Type B pancreatic cell (in vitro differentiated cells): ENCODE data around the gene PPFIA1. TPM values are rescaled to one million over a fixed set of nuclear protein-coding genes. Genes with fewer than 3 reads are reported as not detected.

Experiments
- DNase-seq: peaks from one replicate; pipeline ENCODE4 v3.0.0; 2021; ENCODE audit warnings: mixed read lengths; ENCODE audit not compliant: unreplicated experiment; ENCODE audit errors: extremely low spot score
- H3K27ac Mint-ChIP-seq: 2 replicates; pipeline ENCODE4 v1.8.0; 2021; ENCODE audit warnings: mild to moderate bottlenecking, mixed read lengths
- H3K27me3 Mint-ChIP-seq: 2 replicates; pipeline ENCODE4 v1.8.0; 2021; ENCODE audit warnings: mixed read lengths
- H3K36me3 Mint-ChIP-seq: 2 replicates; pipeline ENCODE4 v1.8.0; 2021; ENCODE audit warnings: mixed read lengths
- H3K4me1 Mint-ChIP-seq: one replicate; pipeline ENCODE4 v1.8.0; 2021; ENCODE audit warnings: mixed read lengths; ENCODE audit not compliant: unreplicated experiment
- H3K4me3 Mint-ChIP-seq: 2 replicates; pipeline ENCODE4 v1.8.0; 2021; ENCODE audit warnings: mild to moderate bottlenecking, mixed read lengths
- H3K9me3 Mint-ChIP-seq: 2 replicates; pipeline ENCODE4 v1.8.0; 2021; ENCODE audit warnings: mixed read lengths
- CTCF ChIP-seq: fragments of 200-600 bp; sonication (generic); conservative IDR thresholded peaks from 2 replicates; pipeline ENCODE4 v1.5.0; 2021; ENCODE audit warnings: antibody characterized with exemption, mild to moderate bottlenecking
- total RNA-seq: library from RNA; stranded (reverse); gene quantifications from 2 replicates; pipeline ENCODE4 v1.2.1, GENCODE V29; 2021; ENCODE audit warnings: low replicate concordance

PPFIA1 gene
- total RNA-seq, 1 donor from 2014 or later: 57.0 TPM

DNA sequence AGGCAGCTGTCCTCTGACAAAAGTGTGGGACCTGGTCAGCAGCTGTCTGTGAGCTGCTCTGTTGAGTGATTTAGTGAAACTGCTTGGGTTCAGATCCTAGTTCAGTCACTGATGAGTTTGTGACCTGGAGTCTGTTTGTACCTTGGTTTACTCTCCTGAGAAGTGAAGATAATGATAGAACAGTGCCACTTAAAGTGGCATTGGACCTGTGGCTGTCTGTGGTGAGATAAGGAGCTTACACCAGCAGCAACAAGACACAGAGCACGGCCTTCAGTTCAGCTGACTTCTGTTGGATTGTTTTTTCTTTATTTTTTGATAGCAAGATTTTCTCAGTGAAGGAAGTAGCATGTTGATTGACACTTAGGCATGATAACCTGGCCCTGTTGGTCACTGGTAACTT lies 81.6 kb downstream of the PPFIA1 start:
- no peak for DNase-seq
- no peaks in the 10 kb centered on the region for H3K4me1 Mint-ChIP-seq
- peaks cover 24% of the 10 kb centered on the region for H3K36me3 Mint-ChIP-seq
- H3K9me3 Mint-ChIP-seq: no peaks in the 10 kb centered on the region
- no peak overlapping the region for H3K4me3 Mint-ChIP-seq
- no peak for TF ChIP-seq CTCF
- no peak overlapping the region for H3K27ac Mint-ChIP-seq
- no peaks in the 10 kb centered on the region for H3K27me3 Mint-ChIP-seq

GRCh38 chr11:70352601-70353000 lies 82.1 kb downstream of the PPFIA1 start:
- Mint-ChIP-seq H3K4me3 (no peak overlapping the region), H3K27ac (no peak overlapping the region), H3K9me3 (no peaks in the 10 kb centered on the region), H3K4me1 (no peaks in the 10 kb centered on the region), H3K27me3 (no peaks in the 10 kb centered on the region), H3K36me3 (peaks cover 24% of the 10 kb centered on the region)
- no peak for TF ChIP-seq CTCF
- DNase-seq: no peak

DNA sequence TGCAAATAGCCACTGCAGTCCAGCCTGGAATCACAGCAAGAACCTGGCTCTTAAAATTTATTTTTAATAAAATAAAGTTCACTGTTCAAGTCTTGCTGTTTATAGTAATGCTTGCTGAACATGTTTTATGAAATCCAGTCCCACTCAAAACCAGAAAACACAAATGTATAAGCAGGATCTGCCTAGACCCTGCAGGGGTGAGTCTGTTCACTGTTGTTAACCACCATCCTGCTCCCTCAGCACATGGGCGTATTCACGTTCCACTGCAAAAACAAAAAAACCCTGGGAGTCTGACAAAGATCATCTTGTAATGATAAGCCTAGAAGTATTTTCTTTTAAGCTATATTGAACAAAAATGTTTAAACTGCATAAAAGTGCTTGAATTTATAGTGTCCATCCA lies 82.8 kb downstream of the PPFIA1 start:
- DNase-seq: no peak
- no peak for TF ChIP-seq CTCF
- Mint-ChIP-seq H3K36me3 (peaks cover 27% of the 10 kb centered on the region), H3K27ac (no peak overlapping the region), H3K4me3 (no peak overlapping the region), H3K9me3 (no peaks in the 10 kb centered on the region), H3K27me3 (no peaks in the 10 kb centered on the region), H3K4me1 (no peaks in the 10 kb centered on the region)

GRCh38 chr11:70353900-70354568 lies 83.5 kb downstream of the PPFIA1 start:
- no peak for TF ChIP-seq CTCF
- no peak for DNase-seq
- Mint-ChIP-seq H3K9me3 (no peaks in the 10 kb centered on the region), H3K27ac (no peak overlapping the region), H3K27me3 (no peaks in the 10 kb centered on the region), H3K4me1 (no peaks in the 10 kb centered on the region), H3K36me3 (peaks cover 27% of the 10 kb centered on the region), H3K4me3 (no peak overlapping the region)

- Mint-ChIP-seq H3K4me1 (no peaks in the 10 kb centered on the region), H3K4me3 (no peak overlapping the region), H3K27me3 (no peaks in the 10 kb centered on the region), H3K27ac (no peak overlapping the region), H3K9me3 (no peaks in the 10 kb centered on the region), H3K36me3 (peaks cover 27% of the 10 kb centered on the region)
- DNase-seq: no peak
- TF ChIP-seq CTCF: no peak
Measured at GRCh38 chr11:70354629-70355028, 84.1 kb downstream of the PPFIA1 start.

GRCh38 chr11:70358753-70359152 lies 88.3 kb downstream of the PPFIA1 start:
- Mint-ChIP-seq H3K4me1 (no peaks in the 10 kb centered on the region), H3K36me3 (peaks cover 32% of the 10 kb centered on the region), H3K27me3 (no peaks in the 10 kb centered on the region), H3K9me3 (no peaks in the 10 kb centered on the region), H3K4me3 (no peak overlapping the region), H3K27ac (no peak overlapping the region)
- no peak for DNase-seq
- TF ChIP-seq CTCF: no peak
